CD4-positive, alpha-beta T cell treated with Interleukin-10 for 1 hour (primary cell): Measurements from ENCODE around the gene ZGPAT.

ENCODE experiments used
- DNase-seq: peaks from one replicate; pipeline ENCODE4 v3.0.0-alpha.2; 2020

The ZGPAT gene

GRCh38 chr20:63734946-63735858, 27.4 kb downstream of the ZGPAT start:
- no peak for DNase-seq

DNA sequence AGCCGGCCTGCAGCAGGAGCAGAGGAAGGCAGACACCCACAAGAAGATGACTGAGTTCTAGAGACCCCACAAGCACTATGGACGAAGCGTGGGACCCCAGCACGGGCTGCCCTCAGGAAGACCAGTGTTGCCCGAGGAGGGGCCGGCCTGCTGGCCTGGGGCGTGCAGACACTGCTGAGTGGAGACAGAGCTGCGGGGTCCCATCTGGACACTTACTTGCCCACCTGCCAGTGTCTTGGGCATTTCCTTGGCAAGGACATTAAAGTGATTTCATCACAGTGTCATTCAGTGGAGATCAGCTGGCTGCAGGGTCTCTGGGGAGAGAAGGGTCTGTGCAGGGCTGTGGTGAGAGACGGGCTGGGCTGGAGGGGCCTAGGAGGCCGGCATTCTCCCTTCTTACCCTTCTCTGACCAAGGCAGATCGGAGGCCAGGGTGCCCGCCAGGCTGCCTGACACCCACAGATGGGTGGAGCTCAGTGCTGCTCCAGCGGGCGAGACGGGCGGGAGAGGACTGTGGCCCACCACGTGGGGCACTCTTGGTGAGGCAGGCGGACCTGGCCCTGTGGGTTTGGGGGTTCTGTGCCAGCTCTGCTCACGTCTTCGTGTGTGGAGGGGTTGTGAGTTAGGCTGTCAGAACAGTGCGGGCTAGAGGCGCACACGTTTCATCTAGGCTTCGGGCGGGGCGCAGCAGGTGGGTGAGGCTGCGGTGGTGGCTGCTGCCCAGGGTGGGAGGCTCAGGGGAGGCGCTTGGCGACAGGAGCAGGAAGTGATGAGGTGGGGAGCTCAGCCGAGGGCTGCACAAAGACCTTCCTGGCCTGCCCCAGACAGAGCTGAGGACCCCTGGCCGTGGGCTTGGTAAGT, 28.2 kb downstream of the ZGPAT start, which contains the start of gene LIME1:
LIME1 (plus strand) TSS at position 806 of the 860 bp plus-strand sequence. CDS start 886 bp downstream, outside the sequence.
- peak; percentile 85 for DNase-seq

DNA sequence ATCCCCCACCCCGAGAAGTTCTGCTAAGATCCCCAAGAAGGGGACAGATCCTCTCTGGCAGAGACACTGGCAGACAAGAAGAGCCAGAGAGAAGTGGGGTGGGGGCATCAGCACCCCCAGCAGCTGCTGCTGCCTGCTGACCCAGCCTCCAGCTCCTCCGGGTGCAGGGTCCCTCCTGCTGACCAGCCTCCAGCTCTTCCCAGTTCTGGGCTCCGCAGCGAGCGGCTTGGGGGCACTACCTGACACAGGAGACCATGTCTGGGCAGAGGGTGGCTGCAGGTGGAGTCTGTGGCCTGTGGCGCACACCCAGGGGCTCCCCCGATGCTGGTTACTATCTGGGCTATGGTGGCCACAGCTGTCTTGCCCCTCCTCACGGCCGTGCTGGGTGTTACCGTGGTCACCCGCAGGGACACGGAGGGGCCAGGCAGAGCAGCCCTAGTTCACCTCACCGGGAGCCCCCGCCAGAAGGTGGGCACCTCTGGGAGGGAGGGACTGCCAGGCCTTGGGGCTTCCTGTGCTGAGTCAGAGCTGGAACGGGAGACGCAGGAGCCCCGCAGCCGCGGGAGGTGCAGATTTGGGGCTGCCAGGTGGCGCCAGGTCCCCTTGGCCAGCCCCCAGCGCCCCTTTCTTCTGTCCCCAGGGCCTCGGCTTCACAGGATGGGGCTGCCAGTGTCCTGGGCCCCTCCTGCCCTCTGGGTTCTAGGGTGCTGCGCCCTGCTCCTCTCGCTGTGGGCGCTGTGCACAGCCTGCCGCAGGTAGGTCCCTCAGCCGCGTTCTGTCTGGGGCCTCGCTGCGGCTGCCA, 29.3 kb downstream of the ZGPAT start:
- peak; percentile 60 for DNase-seq

GRCh38 chr20:63737695-63737944, 29.8 kb downstream of the ZGPAT start:
- no peak for DNase-seq

DNA sequence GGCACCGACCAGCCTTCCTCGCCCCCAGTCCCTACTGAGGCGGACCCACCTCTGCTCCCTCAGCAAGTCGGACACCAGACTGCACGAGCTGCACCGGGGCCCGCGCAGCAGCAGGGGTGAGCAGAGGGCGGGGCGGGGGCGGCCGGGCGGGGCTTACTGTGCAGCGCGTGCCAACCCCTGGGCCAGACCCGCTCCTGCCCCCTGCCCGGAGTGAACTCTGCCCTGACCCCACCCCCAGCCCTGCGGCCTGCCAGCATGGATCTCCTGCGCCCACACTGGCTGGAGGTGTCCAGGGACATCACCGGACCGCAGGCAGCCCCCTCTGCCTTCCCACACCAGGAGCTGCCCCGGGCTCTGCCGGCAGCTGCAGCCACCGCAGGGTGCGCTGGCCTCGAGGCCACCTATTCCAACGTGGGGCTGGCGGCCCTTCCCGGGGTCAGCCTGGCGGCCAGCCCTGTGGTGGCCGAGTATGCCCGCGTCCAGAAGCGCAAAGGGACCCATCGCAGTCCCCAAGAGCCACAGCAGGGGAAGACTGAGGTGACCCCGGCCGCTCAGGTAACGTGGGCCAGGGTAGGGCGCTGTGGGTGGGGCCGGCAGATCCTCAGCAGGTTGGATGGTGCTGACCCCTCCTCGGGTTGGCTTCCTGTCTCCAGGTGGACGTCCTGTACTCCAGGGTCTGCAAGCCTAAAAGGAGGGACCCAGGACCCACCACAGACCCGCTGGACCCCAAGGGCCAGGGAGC, 30.3 kb downstream of the ZGPAT start:
- DNase-seq = no peak

DNA sequence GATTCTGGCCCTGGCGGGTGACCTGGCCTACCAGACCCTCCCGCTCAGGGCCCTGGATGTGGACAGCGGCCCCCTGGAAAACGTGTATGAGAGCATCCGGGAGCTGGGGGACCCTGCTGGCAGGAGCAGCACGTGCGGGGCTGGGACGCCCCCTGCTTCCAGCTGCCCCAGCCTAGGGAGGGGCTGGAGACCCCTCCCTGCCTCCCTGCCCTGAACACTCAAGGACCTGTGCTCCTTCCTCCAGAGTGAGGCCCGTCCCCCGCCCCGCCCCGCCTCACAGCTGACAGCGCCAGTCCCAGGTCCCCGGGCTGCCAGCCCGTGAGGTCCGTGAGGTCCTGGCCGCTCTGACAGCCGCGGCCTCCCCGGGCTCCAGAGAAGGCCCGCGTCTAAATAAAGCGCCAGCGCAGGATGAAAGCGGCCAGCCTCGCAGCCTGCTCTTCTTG, 30.9 kb downstream of the ZGPAT start:
- DNase-seq = peak; percentile 40

- peak; percentile 82 for DNase-seq
Observed at GRCh38 chr20:63739130-63740069, 31.6 kb downstream of the ZGPAT start, which contains the start of gene SLC2A4RG. Gene SLC2A4RG, plus strand, starts transcription at chr20:63739776. Its CDS starts 137 bp downstream, at chr20:63739913.

DNA sequence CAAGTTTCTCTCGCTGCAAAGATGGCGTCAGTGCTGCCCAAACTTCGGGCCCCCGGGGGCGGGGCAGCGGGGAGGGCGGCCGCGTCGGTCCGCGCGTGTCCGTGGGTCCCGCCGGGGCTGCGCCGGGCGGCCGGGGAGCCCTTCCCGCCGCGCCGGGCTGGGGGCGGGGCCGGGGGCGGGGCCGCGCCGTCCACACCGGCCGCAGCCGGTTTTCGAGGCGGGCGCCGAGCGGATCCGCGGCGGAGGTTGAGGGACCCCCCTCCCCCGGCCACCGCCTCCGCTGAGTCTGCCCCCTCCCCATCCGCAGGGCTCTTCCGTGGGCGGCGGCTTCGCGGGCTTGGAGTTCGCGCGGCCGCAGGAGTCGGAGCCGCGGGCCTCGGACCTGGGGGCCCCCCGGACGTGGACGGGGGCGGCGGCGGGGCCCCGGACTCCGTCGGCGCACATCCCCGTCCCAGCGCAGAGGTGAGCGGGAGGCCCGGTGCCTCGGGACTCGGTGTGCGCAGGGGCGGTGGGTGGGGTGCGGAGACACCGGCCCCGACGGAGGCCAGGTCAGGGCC, 32.3 kb downstream of the ZGPAT start:
- peak; percentile 74 for DNase-seq

DNA sequence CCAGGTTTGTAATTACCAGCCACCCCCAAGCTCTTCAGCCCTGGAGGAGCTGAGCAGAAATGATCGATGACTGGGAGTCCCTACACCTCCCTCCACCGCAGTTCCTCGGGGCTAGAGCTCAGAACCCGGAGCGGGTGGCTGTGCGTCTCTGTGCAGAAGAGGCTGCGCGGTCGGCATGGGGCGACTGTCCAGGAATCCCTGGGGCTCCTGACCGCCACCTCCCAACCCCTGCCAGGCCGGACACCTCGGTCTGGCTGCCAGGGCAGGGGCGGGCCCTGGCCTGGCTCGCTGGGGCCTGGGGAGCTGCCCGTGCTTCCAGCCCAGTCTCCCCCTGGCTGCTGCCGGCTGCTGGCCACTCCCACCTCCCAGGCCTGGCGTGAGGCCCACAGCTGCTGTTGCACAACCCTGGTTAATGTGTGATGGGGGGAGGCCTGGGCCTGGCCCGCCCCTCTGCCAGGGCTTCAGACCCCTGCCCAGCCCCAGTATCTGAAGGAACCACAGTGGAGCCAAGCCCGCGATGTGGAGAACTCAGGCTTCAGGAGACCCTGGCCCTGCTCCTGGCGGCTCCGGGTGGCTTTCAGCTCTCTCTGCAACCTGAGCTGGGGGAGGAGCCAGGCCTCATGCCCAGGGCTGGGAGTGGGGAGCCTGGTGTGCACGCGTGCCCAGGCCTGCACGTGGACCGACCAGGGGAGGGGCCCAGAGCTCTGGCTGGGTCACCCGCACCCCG, 33.0 kb downstream of the ZGPAT start:
- peak; percentile 40 for DNase-seq

- no peak for DNase-seq
Observed at GRCh38 chr20:63741354-63741675, 33.5 kb downstream of the ZGPAT start.

DNA sequence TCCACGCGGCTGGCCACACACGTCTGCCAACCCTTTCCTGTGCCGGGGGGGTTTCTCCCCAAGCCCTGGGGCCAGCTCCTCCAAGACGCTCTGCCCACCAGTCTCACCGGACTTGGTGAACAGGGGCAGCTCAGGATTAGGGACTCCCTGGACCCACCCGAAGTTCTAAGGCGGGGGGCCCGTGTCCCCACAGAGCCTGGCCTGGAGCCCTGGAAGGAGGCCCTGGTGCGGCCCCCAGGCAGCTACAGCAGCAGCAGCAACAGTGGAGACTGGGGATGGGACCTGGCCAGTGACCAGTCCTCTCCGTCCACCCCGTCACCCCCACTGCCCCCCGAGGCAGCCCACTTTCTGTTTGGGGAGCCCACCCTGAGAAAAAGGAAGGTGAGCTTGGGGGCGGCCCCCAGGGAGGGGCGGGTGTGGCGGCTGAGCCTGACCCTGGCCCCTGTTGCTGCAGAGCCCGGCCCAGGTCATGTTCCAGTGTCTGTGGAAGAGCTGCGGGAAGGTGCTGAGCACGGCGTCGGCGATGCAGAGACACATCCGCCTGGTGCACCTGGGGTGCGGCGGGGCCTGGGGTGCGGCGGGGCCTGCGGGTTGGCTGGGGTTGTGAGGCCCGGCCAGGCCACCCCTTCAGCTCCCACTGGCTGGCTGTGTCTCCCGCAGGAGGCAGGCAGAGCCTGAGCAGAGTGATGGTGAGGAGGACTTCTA, 34.0 kb downstream of the ZGPAT start:
- no peak for DNase-seq

- DNase-seq = no peak
Observed at GRCh38 chr20:63742381-63743024, 34.7 kb downstream of the ZGPAT start.

DNA sequence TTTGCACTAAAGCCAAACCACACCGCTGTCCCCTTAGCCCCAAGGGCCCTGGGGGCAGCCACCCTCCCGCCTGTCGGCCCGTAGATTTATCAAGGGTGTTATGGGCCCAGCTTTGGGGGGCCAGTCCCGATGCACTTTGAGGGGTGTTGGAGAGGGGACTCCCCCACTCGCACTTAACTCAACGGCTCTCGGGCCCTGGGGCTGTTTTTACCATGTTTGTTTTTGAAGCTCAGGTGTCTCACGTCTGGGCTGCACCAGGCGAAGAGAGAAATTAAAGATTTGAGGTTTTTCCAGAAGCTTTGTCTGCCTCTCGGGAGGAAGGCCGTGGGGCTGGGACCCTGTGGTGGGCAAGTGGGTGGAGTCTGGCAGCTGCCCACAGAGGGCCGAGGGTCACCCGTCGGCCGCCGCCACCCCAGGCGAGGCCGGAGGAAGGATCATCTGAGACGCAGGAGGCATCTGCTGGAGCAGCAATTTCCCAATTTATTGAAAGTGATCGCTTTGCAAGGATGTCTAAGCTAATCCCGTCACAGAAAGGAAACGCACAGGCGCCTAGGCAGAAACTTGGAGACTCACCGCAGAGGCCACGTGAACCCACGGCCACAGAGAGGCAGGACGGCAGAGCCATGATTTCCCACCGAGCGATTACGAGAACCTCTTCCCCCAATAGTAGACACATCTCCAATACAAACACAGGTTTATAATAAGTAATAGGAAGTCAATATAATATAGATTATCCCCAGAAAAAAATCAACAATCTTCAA, 35.6 kb downstream of the ZGPAT start:
- no peak for DNase-seq

DNA sequence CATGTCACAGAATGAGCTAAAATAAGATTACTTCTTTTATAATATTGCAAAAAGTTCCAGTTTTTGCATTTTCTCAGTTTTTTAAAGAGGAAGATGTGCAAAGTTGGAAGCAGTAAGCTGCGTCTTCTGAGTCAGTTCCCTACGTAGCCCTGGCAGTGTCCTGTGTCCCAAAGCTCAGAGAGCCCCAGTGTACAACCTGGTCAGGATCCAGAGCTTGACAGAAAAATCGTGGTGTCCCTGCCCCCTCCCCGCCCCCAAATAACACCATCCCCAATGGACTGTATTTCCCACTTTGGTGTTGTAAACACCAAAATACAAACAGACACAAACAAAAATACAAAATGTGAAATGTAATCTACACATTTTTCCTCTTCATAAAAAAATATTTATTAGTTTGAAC, 36.3 kb downstream of the ZGPAT start:
- no peak for DNase-seq

GRCh38 chr20:63744574-63745423, 37.0 kb downstream of the ZGPAT start:
- no peak for DNase-seq

DNA sequence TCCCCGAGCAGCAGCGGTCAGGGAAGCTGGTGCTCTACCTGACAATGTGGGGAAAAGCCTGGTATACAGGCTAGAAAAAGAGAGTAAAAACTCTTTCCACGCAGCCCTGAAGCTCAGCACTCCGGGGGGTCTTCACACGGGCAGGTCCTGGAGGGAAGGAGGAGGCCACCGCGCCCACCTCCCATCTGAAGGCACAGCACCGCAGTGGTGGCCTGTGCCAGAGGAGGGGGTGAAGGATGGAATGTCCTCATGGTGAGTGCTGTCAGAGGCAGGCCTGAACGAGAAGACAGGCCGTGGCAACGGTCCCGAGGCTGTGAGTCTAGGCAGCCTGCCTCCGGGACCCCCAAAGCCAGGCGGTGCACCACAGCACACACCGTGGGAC, 37.6 kb downstream of the ZGPAT start:
- no peak for DNase-seq
